Measurements from ENCODE around the gene PFKFB2. TPM values are rescaled to one million over a fixed set of nuclear protein-coding genes. Genes with fewer than 3 reads are reported as not detected.

Gene PFKFB2
- total RNA-seq, 1 donor from 2014 or later, result 10.0 TPM

DNA sequence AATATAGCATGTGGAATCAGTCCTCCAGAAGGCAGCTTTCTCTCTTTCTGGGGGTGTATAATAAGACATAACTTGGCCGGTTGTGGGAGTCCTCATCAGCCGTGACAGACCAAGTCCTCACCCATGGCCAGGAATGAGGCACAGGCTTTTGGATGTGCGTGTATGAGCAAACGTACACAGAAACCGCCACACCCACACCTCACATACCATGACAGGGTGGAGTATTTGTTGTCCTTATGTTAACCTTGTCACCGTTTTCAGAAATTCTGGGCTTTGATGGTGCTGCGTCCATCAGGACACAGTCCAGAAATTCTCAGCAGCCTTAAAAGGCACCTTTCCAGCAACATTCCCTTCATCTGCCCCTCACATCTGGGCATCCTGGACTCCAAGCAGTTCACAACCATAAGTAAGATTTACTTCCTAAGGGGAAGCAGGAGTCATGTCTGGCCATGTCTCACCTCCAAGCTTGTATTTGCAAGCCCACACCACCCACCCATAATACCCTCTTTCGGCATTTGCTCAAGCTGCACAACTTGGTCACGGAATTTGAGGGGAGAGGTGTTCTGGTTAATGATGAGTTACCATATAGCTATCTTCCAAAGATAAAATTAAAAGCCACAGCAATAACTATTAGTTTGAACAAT is 32.9 kb upstream of the PFKFB2 start:
- Mint-ChIP-seq H3K36me3 (no peaks in the 10 kb centered on the region), H3K9me3 (no peaks in the 10 kb centered on the region), H3K27ac (no peak overlapping the region), H3K4me1 (peaks cover 7% of the 10 kb centered on the region), H3K27me3 (ENCODE audit: insufficient read depth, low read depth) (peaks cover 10% of the 10 kb centered on the region), H3K4me3 (no peak overlapping the region)
- H3F3A ChIP-seq (ENCODE audit: low read depth), result no peaks in the 10 kb centered on the region
- H3K27me3 ChIP-seq, result no peaks in the 10 kb centered on the region
- H4K20me1 ChIP-seq (ENCODE audit: low read depth), result no peaks in the 10 kb centered on the region
- no peak overlapping the region for H3K9ac ChIP-seq
- H3K9me3 ChIP-seq (ENCODE audit: low read depth), result no peaks in the 10 kb centered on the region
- no peak overlapping the region for H3K4me3 ChIP-seq
- H3K79me2 ChIP-seq (ENCODE audit: low read depth), result no peaks in the 10 kb centered on the region
- TF ChIP-seq CTCF (IDR thresholded peaks at IDR 0.05) (no peak), EZH2phosphoT487 (IDR thresholded peaks at IDR 0.05) (no peak), EZH2 (IDR thresholded peaks at IDR 0.05) (no peak)
- H3K27ac ChIP-seq, result no peak overlapping the region
- DNase-seq (ENCODE audit: low spot score), result no peak
- no peaks in the 10 kb centered on the region for H3K36me3 ChIP-seq
- H2AFZ ChIP-seq (replicated peaks), result no peak overlapping the region
- H3K4me1 ChIP-seq, result peaks cover 4% of the 10 kb centered on the region
- H3K4me2 ChIP-seq, result no peak overlapping the region

GRCh38 chr1:207020709-207021107 is 32.4 kb upstream of the PFKFB2 start:
- H3K27me3 ChIP-seq, result no peaks in the 10 kb centered on the region
- no peaks in the 10 kb centered on the region for H3K79me2 ChIP-seq (ENCODE audit: low read depth)
- peaks cover 7% of the 10 kb centered on the region for H3K4me1 ChIP-seq
- H2AFZ ChIP-seq (replicated peaks), result no peak overlapping the region
- no peaks in the 10 kb centered on the region for H3K9me3 Mint-ChIP-seq
- H3K27ac ChIP-seq, result no peak overlapping the region
- peaks cover 12% of the 10 kb centered on the region for H3K4me1 Mint-ChIP-seq
- H3F3A ChIP-seq (ENCODE audit: low read depth), result no peaks in the 10 kb centered on the region
- H3K4me3 ChIP-seq, result no peak overlapping the region
- peaks cover 10% of the 10 kb centered on the region for H3K27me3 Mint-ChIP-seq (ENCODE audit: insufficient read depth, low read depth)
- no peak overlapping the region for H3K27ac Mint-ChIP-seq
- no peaks in the 10 kb centered on the region for H4K20me1 ChIP-seq (ENCODE audit: low read depth)
- no peak overlapping the region for H3K4me3 Mint-ChIP-seq
- TF ChIP-seq EZH2phosphoT487 (IDR thresholded peaks at IDR 0.05) (no peak), CTCF (IDR thresholded peaks at IDR 0.05) (no peak), EZH2 (IDR thresholded peaks at IDR 0.05) (no peak)
- H3K9me3 ChIP-seq (ENCODE audit: low read depth), result no peaks in the 10 kb centered on the region
- no peaks in the 10 kb centered on the region for H3K36me3 ChIP-seq
- no peak for DNase-seq (ENCODE audit: low spot score)
- no peak overlapping the region for H3K4me2 ChIP-seq
- H3K36me3 Mint-ChIP-seq, result no peaks in the 10 kb centered on the region
- no peak overlapping the region for H3K9ac ChIP-seq

DNA sequence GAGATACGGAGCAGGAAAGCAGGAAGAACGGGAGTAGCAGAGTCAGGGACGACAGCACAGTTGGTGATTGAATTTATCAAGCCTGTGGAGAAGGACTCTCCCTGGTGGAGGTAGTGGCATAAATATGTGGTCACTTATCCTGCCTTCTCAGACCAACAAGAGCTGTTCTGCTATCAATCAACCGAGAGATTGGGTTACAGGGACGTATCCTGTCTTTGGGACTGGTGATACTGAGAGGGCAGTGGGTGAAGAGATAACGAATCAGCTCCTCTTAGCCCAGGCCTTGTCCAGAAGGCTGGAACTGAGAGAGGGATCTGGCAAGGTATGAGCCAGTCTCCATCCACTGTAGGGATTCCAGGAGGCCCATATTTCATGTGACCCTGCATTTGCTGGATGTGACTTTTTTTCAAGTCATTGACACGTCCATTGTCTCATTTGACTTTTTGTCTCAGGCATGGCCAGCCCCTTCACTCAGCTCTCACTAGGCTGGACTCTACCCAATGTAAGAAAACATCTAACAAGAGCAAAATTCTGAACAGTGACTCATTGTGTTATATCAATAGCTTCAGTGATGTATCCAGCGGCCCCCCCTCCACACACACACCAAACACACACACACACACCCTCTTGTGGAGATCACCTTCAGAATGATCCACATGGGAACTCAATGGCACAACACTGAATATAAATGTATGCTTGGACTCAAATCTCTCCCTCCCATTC is 31.8 kb upstream of the PFKFB2 start:
- H3K4me1 ChIP-seq, result peaks cover 7% of the 10 kb centered on the region
- H3K36me3 Mint-ChIP-seq, result no peaks in the 10 kb centered on the region
- H4K20me1 ChIP-seq (ENCODE audit: low read depth), result no peaks in the 10 kb centered on the region
- H3K27me3 ChIP-seq, result no peaks in the 10 kb centered on the region
- no peaks in the 10 kb centered on the region for H3F3A ChIP-seq (ENCODE audit: low read depth)
- no peak overlapping the region for H3K4me2 ChIP-seq
- no peaks in the 10 kb centered on the region for H3K36me3 ChIP-seq
- H3K79me2 ChIP-seq (ENCODE audit: low read depth), result no peaks in the 10 kb centered on the region
- H3K4me1 Mint-ChIP-seq, result peaks cover 13% of the 10 kb centered on the region
- no peak overlapping the region for H3K9ac ChIP-seq
- H3K4me3 ChIP-seq, result no peak overlapping the region
- peaks cover 5% of the 10 kb centered on the region for H3K27me3 Mint-ChIP-seq (ENCODE audit: insufficient read depth, low read depth)
- H2AFZ ChIP-seq (replicated peaks), result no peak overlapping the region
- no peaks in the 10 kb centered on the region for H3K9me3 ChIP-seq (ENCODE audit: low read depth)
- H3K27ac ChIP-seq, result no peak overlapping the region
- no peak overlapping the region for H3K27ac Mint-ChIP-seq
- no peaks in the 10 kb centered on the region for H3K9me3 Mint-ChIP-seq
- TF ChIP-seq CTCF (IDR thresholded peaks at IDR 0.05), result no peak
- TF ChIP-seq EZH2phosphoT487 (IDR thresholded peaks at IDR 0.05), result no peak
- no peak for TF ChIP-seq EZH2 (IDR thresholded peaks at IDR 0.05)
- no peak for DNase-seq (ENCODE audit: low spot score)
- H3K4me3 Mint-ChIP-seq, result no peak overlapping the region

Measured in neural progenitor cell (in vitro differentiated cells).